ENCODE measurements around the gene SHH.

DNA sequence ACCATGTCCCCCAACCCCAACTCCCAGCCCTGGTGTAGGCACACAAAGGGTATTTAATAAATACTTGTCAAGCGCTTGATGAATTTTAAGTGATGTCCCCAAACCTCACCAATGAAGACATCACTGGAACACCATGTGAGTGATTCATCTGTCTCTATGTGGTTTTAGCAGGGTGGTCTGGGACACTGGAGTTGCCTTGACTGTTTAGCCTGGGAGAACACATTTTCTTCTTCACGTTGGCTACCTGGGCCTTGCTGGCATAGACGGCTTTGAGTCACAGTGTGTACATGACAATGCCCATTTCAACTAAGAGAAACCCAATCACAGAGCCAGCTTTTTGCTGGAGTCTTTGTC lies 24.8 kb upstream of the SHH start:
- TF ChIP-seq, protein P1, sequence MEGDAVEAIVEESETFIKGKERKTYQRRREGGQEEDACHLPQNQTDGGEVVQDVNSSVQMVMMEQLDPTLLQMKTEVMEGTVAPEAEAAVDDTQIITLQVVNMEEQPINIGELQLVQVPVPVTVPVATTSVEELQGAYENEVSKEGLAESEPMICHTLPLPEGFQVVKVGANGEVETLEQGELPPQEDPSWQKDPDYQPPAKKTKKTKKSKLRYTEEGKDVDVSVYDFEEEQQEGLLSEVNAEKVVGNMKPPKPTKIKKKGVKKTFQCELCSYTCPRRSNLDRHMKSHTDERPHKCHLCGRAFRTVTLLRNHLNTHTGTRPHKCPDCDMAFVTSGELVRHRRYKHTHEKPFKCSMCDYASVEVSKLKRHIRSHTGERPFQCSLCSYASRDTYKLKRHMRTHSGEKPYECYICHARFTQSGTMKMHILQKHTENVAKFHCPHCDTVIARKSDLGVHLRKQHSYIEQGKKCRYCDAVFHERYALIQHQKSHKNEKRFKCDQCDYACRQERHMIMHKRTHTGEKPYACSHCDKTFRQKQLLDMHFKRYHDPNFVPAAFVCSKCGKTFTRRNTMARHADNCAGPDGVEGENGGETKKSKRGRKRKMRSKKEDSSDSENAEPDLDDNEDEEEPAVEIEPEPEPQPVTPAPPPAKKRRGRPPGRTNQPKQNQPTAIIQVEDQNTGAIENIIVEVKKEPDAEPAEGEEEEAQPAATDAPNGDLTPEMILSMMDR (IDR thresholded peaks at IDR 0.05): no peak
- TF ChIP-seq, protein P2, sequence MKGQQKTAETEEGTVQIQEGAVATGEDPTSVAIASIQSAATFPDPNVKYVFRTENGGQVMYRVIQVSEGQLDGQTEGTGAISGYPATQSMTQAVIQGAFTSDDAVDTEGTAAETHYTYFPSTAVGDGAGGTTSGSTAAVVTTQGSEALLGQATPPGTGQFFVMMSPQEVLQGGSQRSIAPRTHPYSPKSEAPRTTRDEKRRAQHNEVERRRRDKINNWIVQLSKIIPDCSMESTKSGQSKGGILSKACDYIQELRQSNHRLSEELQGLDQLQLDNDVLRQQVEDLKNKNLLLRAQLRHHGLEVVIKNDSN (CRISPR knock-in tag; IDR thresholded peaks at IDR 0.05): no peak
- TF ChIP-seq FOXJ3 (CRISPR knock-in tag; IDR thresholded peaks at IDR 0.05; ENCODE audit: borderline replicate concordance): no peak
- TF ChIP-seq, protein P3, sequence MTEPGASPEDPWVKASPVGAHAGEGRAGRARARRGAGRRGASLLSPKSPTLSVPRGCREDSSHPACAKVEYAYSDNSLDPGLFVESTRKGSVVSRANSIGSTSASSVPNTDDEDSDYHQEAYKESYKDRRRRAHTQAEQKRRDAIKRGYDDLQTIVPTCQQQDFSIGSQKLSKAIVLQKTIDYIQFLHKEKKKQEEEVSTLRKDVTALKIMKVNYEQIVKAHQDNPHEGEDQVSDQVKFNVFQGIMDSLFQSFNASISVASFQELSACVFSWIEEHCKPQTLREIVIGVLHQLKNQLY (CRISPR knock-in tag; IDR thresholded peaks at IDR 0.05): no peak
- TF ChIP-seq, protein P4, sequence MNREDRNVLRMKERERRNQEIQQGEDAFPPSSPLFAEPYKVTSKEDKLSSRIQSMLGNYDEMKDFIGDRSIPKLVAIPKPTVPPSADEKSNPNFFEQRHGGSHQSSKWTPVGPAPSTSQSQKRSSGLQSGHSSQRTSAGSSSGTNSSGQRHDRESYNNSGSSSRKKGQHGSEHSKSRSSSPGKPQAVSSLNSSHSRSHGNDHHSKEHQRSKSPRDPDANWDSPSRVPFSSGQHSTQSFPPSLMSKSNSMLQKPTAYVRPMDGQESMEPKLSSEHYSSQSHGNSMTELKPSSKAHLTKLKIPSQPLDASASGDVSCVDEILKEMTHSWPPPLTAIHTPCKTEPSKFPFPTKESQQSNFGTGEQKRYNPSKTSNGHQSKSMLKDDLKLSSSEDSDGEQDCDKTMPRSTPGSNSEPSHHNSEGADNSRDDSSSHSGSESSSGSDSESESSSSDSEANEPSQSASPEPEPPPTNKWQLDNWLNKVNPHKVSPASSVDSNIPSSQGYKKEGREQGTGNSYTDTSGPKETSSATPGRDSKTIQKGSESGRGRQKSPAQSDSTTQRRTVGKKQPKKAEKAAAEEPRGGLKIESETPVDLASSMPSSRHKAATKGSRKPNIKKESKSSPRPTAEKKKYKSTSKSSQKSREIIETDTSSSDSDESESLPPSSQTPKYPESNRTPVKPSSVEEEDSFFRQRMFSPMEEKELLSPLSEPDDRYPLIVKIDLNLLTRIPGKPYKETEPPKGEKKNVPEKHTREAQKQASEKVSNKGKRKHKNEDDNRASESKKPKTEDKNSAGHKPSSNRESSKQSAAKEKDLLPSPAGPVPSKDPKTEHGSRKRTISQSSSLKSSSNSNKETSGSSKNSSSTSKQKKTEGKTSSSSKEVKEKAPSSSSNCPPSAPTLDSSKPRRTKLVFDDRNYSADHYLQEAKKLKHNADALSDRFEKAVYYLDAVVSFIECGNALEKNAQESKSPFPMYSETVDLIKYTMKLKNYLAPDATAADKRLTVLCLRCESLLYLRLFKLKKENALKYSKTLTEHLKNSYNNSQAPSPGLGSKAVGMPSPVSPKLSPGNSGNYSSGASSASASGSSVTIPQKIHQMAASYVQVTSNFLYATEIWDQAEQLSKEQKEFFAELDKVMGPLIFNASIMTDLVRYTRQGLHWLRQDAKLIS (CRISPR knock-in tag; IDR thresholded peaks at IDR 0.05; ENCODE audit: borderline replicate concordance): no peak

Data from WTC11 (cell line).